HG03135 (cell line): ENCODE results near the gene FRMD5.

Source experiments
- ATAC-seq: cut with Tn5 transposase; IDR thresholded peaks from one replicate; pipeline ENCODE4 v1.9.1; 2021; ENCODE audit warnings: mild to moderate bottlenecking, moderate library complexity; ENCODE audit not compliant: unreplicated experiment

The FRMD5 gene

GRCh38 chr15:43981576-43981975, 213.5 kb downstream of the FRMD5 start:
- ATAC-seq = no peak

- ATAC-seq = no peak
Measured at GRCh38 chr15:43977072-43977884, 217.8 kb downstream of the FRMD5 start.

DNA sequence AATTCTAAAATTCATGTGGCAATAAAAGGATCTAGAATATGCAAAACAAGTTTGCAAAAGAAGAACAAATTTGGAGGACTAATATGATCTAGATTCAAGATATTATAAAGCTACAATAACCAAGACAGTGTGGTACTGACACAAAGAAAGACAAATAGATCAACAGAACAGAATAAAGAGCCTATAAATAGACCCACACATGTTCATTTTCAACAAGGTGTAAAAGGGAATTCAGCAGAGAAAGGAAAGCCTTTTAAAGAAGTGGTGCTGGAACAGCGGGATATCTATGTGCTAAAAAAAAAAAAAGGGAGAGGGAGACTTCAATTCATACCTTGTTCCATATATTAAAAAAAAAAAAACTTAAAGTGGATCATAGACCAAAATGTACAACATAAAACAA, 219.3 kb downstream of the FRMD5 start:
- ATAC-seq = no peak

DNA sequence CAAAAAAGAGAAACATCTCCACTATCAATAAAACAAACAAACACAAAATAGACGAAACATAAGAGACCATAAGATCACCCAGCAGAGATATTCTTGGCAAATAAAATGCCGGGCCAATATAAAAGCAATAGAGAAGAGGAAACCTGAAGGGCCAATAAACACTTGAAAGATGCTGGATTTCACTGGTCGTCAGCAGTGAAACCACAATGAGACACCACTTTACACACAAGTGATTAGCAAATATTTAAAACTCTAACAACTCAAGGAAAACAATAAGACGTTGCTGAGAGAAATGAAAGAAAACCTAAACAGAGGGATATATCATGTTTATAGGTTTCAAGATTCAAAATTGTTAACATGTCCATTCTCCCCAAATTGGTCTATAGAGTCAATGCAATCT, 219.7 kb downstream of the FRMD5 start:
- no peak for ATAC-seq

DNA sequence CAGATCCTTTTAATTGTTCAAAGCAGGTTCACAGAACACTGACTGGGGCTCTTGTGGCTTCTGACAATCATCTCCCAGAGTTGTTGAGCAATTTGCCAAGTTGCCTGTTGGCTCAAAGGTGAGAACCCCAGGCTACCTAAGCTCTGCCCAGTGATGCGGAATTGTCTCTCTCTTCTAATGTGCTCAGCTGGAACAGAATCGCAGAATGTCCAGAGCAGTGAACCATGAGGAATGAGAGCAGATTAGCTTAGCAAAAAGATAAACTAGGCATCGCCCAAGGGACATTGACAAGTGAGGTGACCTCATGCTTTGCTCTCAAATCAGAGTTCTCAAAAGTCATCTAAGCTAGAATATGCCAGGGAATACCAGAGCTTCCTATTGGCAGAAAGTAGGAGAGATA, 220.2 kb downstream of the FRMD5 start:
- peak; percentile 61 for ATAC-seq

- ATAC-seq = no peak
Measured at GRCh38 chr15:43969802-43970375, 225.2 kb downstream of the FRMD5 start.

- no peak for ATAC-seq
Measured at GRCh38 chr15:43968551-43968950, 226.5 kb downstream of the FRMD5 start.

DNA sequence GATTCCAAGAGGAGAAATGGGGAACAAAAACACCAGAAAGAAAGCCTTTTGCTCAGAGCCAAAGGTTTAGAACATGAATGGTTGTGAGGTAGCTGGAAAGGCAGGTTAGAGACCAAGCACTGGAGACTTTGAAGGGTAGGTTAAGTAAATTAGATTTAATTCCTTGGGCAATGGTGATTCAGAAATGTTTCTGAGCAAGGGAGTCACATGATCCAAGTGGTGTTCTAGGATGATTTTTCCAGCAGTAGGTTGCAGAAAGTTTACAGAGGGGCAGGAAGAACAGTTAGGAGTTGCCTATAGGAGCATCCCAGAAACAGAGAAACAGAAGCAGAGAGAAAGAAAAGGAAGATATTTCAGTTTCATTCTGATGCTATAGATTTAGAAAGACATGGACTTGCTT, 228.4 kb downstream of the FRMD5 start:
- no peak for ATAC-seq

- no peak for ATAC-seq
Measured at GRCh38 chr15:43958861-43959330, 236.2 kb downstream of the FRMD5 start.

- no peak for ATAC-seq
Measured at GRCh38 chr15:43957724-43958123, 237.3 kb downstream of the FRMD5 start.

DNA sequence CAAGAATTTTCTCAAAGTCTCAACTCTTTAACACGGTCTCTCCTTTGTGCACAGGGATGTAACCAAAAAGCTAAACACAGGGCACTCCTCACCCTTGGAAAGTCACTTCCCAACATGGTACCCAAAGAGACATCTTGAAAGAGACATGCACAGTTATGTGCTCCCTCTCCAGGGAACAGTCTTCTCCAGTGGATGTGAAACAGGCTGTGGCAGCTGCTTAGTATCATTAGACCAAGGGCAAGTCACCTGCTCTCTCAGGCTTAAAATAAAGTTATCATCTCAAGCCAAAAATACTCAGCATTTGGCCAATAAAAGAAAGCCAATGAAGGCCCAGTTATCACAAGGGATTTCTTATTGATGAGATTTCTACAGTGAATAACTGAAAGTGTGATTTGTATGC, 239.9 kb downstream of the FRMD5 start:
- no peak for ATAC-seq

GRCh38 chr15:43954181-43954621, 240.9 kb downstream of the FRMD5 start:
- ATAC-seq = no peak

- no peak for ATAC-seq
Measured at GRCh38 chr15:43953402-43953801, 241.7 kb downstream of the FRMD5 start.

GRCh38 chr15:43950531-43950930, 244.5 kb downstream of the FRMD5 start:
- no peak for ATAC-seq

DNA sequence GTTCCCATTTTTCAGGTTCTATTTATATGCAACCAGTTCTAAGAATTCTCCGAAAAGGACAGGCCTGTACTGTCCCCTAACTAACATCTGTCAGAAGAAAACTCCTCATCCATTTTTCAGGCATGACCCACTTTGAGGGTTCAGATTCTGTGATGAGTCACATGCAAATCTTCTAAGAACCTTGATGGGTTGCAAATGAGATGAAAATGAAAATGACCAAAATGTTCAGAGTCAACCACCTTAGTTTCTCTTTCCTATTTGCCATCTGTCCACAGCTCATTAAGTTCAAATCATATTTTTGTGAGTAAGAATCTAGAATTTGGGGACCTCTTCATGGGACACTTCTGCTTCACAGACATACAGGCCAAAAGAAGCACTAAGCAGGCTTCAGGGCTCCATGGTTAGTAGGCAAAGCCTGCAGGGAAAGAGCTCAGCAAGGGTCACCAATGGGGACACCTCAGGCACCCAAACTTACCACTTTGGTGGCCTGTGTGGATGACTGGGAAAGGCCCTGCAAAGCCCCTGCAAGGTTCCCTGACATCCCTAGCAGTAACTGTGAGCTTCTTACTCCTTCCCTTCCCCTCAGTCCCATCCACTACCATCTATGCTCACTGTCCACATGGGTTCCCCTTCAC, 246.3 kb downstream of the FRMD5 start:
- ATAC-seq = peak; percentile 86

DNA sequence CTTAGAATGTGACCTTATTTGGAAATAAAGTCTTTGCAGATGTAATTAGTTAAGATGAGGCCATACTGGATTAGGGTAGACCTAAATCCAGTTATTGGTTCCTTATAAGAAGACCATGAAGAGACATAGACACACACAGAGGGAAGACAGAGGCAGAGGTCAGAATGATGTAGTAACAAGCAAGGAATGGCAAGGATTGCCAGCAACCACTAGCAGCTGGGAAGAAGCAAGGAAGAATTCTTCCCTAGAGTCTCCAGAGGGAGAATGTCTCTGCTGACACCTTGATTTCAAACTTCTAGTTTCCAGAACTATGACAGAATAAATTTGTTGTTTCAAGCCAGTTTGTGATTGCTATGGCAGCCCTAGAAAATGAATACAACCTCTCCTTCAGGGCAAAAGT, 251.6 kb downstream of the FRMD5 start:
- no peak for ATAC-seq

- ATAC-seq = no peak
Measured at GRCh38 chr15:43942194-43942593, 252.9 kb downstream of the FRMD5 start.

GRCh38 chr15:43941555-43941954, 253.5 kb downstream of the FRMD5 start:
- ATAC-seq = no peak

GRCh38 chr15:43941071-43941470, 254.0 kb downstream of the FRMD5 start:
- no peak for ATAC-seq

- ATAC-seq = no peak
Measured at GRCh38 chr15:43939070-43939469, 256.0 kb downstream of the FRMD5 start.

GRCh38 chr15:43934480-43934879, 260.6 kb downstream of the FRMD5 start:
- no peak for ATAC-seq

DNA sequence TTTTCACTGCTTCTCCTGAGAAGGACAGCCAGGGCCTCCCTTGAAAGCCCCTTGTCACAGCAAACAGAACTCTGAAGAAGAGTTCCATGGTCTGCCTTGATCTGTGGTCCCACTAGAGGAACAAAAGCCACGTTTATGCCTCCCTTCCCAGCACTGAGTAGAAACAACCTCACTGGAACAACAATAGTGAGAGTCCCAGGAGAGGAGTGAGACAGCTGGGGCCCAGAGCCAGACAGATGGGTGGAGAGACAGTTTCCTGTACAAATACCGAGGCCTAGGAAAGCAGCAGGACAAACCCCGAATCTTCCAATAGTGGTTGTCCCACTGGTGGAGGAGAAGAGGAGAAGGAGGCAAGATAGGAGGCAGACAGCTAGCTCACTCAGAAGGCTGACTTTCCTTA, 262.2 kb downstream of the FRMD5 start:
- no peak for ATAC-seq
